ENCODE results near the gene FAM114A2.

DNA sequence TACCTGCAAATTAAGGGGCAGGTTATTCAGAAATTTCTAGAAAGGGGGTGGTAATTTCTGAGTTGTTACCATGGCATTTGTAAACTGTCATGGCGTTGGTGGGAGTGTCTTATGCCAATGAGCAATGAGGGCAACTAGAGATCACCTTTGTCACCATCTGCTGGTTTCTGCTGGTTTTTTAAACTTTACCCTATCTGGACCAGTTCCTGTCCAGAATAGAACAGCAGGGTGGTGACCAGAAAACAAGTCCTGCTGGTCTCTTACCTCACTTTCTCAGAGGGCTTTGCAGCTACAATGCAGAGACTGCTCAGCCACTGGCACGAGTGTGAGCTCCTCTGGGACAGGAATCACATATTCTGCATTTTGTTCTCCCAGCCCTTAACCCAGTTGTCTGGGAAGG lies 51.4 kb downstream of the FAM114A2 start:
- TF ChIP-seq POLR2A (IDR thresholded peaks at IDR 0.05; ENCODE audit: low read length) = no peak
- no peak for TF ChIP-seq GATA1 (IDR thresholded peaks at IDR 0.05; ENCODE audit: low read depth, low read length)

Data from erythroblast (primary cell).